ENCODE data around the gene CHRNA10.

The CHRNA10 gene, protein sequence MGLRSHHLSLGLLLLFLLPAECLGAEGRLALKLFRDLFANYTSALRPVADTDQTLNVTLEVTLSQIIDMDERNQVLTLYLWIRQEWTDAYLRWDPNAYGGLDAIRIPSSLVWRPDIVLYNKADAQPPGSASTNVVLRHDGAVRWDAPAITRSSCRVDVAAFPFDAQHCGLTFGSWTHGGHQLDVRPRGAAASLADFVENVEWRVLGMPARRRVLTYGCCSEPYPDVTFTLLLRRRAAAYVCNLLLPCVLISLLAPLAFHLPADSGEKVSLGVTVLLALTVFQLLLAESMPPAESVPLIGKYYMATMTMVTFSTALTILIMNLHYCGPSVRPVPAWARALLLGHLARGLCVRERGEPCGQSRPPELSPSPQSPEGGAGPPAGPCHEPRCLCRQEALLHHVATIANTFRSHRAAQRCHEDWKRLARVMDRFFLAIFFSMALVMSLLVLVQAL

DNA sequence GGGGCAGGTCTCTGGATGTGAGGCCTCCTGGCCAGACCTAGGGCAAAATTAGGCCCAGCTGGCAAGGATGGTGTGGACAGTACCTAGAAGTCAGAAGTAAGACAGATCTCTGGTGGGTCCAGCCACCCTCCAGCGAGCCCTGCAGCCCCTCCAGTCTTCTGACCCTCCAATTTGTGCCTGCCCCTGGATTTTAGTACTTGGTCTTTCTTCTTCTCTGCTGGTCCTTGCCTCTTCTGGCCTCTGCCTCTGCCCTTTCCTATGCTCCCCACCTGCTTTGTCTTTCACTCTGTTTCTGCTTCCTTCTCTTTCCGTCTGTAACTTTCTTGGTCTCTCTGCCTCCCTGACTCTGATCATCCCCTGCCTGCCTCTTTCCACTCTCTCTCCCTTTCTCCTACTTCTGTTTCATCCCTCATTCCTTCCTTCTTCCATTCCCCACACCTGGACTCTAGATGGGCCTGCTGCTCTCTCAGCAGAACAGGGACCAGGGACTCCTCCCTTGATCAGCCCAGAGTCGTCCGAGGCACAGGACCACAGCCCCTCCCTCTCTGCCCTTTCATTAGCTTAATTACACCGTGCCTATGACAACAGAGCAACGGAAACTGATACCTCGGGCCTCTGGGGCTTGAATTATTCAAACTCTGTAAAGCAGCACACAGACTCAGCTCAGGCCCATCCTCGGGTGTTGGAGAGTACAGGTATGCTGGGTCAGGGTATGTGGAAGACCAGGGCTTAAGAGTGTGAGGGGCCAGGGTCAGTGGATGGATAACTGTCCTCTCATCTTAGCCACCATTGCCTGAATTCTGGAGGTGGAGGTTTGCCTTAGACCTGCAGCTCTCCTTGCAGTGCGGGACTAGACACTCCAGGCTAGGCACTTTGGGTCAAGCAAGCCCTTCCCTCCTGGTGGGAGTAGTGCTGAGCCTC, at the start of gene CHRNA10:
Gene CHRNA10 (minus strand): TSS at position 51 of the 921 bp plus-strand sequence. CDS start 72 bp downstream, outside the sequence.
- DNase-seq = no peak

DNA sequence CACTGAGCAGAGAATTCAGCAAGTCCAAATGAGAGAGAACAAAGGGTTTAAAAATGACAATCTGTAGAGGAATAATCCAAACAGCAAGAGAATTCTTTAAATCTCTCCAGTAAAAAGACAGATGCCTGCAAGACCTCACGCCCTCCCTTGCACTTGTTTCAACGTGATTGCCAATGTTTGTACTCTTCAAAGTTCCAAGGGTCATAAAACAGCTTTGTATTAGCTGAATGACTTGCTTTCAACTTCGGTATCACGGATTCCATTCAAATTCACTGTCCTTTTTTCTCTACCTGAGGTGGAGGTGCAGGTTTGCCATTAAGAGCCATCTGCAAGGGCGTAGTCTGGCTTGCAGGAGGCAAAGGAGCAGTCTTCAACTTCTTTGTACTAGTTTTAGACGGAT, 41.1 kb upstream of the CHRNA10 start:
- DNase-seq = no peak

DNA sequence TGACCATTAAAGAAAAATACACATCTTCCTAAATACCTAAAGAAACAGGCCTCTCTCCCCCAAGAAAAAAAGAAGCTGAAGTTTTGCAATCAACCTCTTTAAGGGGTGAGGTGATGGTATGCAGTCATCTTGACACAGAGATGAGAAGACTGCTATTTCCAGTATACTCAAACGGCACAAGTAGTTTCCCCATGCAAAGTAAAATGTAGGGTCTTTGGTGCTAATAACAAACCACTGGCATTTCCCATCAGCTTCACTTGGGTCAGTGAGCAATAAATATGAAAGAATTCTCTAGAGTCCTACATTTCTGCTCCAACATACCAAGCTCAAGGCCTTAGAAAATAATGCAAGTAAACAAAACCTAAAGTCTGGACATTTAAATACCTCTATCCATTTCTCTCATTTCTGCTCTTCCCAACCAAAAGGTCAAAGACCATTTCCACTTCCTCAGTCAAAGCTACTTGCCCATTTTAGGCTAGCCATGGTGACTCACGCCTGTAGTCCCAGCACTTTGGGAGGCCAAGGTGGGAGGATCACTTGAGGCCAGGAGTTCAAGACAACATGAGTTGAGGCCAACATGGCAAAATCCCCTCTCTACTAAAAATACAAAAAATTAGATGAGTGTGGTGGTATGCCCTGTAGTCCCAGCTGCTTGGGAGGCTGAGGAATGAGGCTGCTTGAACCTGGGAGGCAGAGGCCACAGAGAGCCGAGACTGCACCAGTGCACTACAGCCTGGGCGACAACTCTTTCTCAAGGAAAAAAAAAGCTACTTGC, 39.5 kb upstream of the CHRNA10 start:
- peak; percentile 69 for DNase-seq

- peak; percentile 22 for DNase-seq
Measured at GRCh38 chr11:3709977-3710376, 38.8 kb upstream of the CHRNA10 start.

DNA sequence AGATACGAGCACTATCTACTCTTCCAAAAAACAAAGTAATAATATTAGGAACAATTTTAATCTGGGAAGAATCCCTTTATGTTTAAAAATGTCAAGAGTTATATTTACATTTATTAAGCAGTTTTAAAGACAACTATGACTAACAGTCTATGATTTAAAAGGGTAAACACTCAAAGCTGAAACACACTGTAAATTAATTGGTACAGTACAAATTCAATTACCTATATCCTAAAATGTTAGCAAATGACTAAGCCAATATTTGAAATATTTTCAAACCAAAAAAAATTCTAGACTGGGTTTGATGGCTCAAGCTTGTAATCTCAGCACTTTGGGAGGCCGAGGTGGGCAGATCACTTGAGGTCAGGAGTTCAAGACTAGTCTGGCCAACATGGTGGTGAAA, 36.0 kb upstream of the CHRNA10 start:
- DNase-seq = peak; percentile 23

- no peak for DNase-seq
Measured at GRCh38 chr11:3703383-3703782, 32.2 kb upstream of the CHRNA10 start.

DNA sequence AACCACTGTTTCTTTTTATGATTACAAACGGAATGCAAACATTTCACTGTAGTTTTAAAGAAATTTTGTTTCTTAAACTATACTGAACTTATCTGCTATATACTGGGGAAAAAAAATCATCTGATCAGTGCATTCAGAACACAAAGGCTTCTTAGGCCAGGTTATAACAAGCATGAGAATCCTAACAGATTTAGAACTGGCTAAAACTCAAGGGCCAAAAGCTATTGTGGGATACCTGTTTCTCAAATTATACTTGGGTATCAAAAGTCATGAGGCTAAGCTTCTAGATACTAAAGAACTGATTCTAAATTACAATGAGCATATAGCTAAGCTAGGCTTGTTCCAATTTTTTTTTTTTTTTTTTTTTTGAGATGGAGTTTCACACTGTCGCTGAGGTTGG, 29.7 kb upstream of the CHRNA10 start:
- DNase-seq = no peak

DNA sequence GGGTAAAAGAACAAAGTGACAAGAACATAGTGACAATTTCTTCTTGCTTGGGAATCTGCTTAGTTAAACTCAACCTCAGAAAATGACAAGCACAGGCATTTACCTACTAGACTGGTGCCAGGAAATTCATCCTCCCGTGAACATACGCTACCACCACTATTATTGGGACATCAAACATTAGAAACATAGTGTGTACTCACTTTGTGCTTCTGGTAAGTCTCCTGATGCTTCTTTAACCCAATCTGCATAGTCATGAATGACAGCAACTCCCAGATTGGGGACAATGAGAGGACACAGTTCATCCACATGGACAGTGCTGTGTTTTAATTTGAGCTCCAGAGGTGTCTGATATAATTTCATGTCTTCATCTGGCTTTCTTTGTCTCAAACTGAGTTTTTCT, 29.2 kb upstream of the CHRNA10 start:
- no peak for DNase-seq

- DNase-seq = no peak
Measured at GRCh38 chr11:3686751-3687150, 15.6 kb upstream of the CHRNA10 start.

DNA sequence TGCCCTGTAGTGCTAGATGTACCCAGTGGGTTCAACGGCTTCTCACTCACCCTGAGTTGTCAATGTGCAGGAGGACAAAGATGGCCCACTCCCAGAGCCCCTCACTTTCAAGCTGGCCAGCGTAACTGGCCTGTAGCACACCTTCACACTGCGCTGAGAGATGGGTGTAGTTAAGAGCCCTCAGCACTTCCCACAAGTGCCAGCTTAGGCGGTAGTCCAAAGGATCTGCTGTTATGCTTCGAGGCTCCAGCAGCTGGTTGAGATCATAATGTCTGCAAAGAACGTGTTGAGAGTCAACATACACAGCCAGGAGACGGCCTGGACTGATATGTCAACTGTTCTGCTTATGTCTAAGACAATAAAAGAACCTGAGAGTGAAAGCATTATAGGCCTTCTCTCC, 14.7 kb upstream of the CHRNA10 start:
- DNase-seq = no peak

DNA sequence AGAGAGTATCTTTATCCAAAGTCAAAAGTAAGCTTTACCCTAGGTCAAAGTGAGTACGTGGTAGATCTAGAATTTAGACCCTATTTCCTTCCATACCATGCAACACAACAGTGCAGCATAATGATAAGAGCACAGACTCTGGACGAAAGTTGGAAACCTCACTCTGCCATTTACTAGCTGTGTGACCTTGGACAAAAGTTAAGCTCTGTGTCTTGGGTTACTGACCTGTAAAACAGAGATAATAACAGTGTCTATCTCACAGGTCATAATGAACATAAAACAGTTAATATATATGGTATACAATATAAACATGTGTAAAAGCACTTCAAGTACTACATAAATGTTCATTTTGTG, 13.6 kb upstream of the CHRNA10 start:
- no peak for DNase-seq

GRCh38 chr11:3684129-3684818, 13.1 kb upstream of the CHRNA10 start:
- DNase-seq = no peak

DNA sequence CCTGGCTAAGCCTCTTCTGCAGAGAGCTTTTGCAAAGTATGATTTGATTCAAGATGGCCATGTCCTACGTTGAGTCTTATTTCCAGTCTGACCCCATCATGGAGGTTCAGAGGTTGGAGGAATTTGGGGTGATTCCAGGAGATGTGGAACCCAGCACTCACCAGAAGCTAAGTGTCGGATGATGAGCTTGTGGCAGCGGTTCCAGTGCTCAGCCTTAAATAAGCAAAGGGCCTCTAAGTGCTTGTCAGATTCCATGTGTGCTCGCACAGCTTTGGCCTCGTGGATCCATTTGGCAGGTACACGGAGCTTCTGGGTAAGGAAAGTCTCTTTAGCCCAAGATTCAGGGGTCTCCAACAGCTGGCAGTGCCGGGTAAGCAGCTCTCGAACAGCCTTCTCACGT, 11.9 kb upstream of the CHRNA10 start:
- DNase-seq = no peak

DNA sequence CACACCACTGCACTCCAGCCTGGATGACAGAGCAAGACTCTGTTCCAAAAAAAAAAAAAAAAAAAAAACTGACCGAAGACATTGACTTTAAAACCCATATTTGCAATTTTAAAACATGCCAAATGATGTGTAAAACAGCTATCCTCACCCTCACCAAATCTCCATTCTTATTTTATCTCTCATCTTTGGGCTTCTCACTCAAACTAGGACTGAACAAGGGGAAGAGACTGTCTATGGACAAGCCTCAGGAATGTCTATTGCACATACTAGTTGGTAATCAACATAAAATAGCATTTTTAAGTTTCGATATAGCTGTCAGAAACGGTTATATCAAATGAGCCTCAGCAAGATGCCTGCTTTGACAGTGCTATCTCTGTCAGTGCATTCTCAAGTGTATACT, 7.9 kb upstream of the CHRNA10 start:
- no peak for DNase-seq

GRCh38 chr11:3675971-3676370, 4.8 kb upstream of the CHRNA10 start:
- no peak for DNase-seq

GRCh38 chr11:3674189-3674588, 3.0 kb upstream of the CHRNA10 start:
- peak; percentile 44 for DNase-seq

DNA sequence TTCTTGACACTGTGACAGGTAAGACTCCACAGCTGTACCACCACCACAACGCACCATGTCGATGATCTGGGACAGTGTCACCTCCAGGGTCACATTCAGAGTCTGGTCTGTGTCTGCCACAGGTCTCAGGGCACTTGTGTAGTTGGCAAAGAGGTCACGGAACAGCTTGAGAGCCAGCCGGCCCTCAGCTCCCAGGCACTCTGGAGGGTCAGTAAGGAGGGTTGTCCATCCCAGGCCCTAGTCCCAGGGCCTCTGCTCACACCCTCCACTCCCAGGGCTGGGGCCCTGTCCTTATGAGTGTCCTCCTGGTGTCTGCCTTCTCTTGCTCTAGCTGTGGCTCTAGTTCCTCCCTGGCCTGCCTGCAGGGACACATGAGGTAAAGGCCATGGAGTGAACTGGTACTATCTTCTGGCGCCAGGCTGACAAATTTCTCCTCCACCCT, 1.4 kb downstream of the CHRNA10 start:
- DNase-seq = no peak

GRCh38 chr11:3669128-3669527, 2.1 kb downstream of the CHRNA10 start:
- DNase-seq = no peak

GRCh38 chr11:3667149-3668035, 3.8 kb downstream of the CHRNA10 start:
- no peak for DNase-seq

GRCh38 chr11:3666023-3666530, 5.1 kb downstream of the CHRNA10 start:
- no peak for DNase-seq
